Activated T-helper 1 cell treated with Interleukin-2 at 50 U/mL for 16 hours (primary cell): ENCODE measurements around the gene HHIPL2.
"Not testable (repeated sequence)": the region's sequence is repeated elsewhere in the genome, so short reads cannot be mapped to it uniquely, and the experiment has no call there.

ENCODE experiments used
- DNase-seq: peaks from one replicate; pipeline ENCODE4 v3.0.0-alpha.2; 2020; ENCODE audit warnings: low read depth

Gene HHIPL2

DNA sequence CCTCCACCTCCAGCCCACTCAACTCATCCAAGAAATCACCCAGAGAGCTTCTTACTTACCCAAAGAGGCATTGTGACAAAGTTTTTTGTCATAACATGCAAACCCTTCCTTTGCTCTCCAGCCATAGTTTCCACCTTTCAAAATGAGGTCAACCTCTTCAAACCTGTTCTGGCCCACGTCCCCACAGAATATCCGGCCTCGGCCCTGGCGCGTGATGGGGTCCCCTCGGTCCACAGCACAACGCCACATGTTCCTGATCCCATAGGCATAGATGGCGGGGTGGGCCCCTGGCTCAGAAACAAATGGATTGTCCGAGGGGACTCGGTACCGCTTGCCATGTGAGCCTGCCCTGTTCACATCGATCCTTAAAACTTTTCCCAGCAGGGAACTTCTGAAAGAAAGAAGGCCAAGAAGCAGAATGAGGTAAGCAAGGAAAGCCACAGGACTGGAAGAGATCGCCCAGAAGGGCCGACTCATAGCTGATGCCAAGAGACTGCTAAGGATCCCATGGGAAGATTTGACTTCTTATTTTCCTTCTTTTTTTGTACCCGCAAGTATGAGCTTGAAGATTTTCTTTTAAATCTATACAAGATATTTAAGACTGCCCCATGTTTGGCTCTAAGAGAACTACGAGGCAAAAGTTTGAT is 7.8 kb downstream of the HHIPL2 start:
- DNase-seq = no peak

DNA sequence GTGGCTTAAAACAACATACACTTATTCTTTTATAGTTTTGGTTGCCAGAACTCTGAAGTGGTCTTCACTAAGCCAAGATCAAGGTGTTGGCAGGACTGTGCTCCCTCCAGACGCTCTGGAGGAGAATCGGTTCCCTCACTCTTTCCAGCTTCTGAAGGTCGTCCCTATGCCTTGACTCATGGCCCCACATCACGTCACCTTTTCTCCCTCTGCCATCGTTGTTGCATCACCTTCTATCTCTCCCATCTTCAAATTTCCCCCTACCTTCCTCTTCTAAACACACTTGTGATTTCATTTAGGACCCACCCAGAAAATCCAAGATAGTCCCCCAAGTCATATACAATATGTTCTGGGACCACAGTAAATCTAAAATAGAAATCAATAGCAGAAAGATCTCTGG is 12.4 kb downstream of the HHIPL2 start:
- DNase-seq = no peak

- no peak for DNase-seq
Measured at GRCh38 chr1:222530852-222531251, 17.1 kb downstream of the HHIPL2 start.

- no peak for DNase-seq
Measured at GRCh38 chr1:222529916-222530315, 18.0 kb downstream of the HHIPL2 start.

- no peak for DNase-seq
Measured at GRCh38 chr1:222529181-222529580, 18.7 kb downstream of the HHIPL2 start.

DNA sequence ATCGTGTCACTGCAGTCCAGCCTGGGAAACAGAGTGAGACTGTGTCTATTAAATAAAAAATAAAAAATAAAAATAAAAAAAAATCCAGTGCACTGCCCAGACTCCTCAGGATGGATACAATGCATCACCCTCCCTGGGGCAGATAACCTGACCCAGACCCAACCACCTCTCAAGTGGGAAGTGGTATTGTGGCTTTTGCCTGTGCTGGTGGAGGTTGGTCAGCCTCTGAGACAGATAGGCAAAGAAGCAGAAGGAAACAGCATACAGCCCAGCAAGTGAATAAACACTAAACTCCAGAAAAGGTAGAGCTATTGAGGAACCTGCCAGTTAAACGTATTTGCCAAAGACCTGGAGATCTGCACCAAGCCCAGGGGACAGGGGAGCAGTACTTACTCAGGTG is 22.0 kb downstream of the HHIPL2 start:
- DNase-seq = no peak

DNA sequence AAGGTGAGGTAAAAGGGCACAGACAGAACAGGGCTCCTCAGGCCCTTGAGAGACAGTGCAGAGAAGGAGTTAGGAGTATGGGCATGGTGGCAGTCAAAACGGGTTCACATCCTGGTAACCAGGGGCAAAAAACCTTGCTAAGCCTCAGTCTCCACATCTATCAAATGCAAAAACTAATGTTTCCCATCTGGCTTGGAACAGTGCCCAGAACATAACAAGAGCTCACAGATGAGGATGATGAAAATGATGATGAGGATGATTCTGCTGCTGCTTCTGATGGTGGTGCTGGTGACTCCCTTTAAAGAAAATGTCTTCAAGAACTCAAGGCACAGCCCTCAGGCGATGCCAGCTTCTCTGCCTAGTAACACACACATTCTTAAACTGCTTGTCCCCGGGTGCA is 24.1 kb downstream of the HHIPL2 start:
- no peak for DNase-seq

DNA sequence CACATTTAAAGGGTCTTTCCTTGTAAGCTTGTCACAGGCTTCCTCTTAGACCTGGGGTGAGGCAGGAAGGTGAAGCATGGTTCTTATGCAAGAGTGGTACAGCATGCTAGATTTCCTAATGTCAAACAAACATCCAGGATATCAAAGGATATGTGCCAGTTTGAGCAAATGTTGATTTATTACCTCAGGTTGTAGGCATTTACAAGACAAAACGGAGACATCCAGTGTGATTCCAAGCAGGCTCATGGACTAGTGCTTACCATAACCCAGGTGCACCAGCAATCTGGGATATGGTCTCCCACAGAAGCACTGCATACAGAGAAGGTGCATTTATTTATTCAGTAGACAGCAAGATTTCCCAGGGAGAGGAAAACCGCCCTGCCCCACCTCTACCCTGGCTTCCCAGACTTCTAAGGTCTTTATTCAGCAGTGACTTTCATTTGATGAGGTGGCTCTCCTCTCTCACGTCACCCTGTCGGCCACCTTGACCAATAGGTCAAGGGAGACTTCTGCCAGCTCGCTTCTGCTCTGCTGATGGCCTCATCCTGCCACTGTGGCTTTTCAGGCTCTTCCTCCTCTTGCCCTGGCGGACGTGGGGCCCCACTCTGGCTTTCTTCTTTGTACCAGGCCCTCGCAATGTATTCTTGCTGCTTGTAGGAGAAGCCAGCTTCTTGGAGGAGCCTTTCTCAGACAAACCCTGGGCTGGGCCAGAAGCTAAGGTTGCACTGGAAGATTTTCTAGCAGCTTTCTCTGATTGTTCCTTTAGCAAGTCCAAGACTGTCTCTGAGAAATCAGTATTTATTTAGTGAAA is 25.6 kb downstream of the HHIPL2 start:
- no peak for DNase-seq

DNA sequence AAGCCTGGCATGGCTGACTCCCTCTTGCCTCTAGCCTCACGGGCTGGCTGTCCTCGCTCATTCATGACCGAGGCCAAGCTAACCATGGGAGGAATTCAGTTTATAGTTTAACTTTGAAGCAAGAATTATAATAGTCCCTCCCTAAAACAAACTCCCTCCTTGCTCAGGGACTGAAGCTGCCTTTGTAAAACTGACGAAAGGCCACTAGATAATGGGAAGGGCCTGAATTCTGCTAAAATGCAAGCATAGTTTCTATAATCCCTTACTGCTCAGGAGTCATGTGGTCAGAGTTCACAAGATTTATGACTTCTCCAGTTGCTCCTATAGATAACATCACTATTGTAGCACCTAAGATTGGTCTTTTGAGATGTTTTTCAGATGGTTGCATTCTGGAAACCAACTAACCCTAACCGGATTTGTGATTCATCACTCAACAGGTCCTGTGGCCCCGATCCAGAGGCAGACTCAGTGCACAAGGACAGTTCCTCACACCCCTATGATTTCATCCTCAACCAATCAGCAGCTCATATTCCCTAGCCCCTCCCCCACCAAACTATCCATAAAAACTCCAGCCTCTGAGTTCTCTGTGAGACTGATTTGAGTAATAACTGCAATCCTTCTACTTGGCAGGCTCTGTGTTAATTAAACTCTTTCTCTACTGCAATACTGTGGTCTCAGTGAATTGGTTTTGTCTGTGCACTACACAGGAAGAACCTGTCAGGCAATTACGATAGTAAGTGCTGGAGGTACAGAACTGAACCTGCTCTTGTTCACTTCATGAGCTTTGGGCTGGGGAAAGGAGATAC is 26.4 kb downstream of the HHIPL2 start:
- DNase-seq = no peak

DNA sequence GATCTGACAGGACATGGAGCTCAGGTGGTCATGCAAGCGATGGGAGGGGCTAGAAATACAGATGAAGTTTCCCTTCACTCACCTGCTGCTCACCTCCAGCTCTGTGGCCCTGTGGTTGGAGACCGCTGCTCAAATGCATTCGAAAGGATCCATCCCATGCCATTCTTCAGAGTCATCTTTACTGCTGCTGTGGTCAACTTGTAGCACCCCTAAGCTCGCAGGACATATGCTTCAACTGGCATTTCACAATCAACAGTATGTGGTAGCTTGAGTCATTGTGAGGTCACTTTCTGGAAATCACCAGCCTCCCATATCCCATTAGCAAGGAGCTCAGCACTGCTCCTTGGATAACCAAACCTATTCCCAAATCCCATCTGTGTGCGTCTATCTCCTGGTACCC is 58.4 kb downstream of the HHIPL2 start:
- DNase-seq = not testable (repeated sequence)

DNA sequence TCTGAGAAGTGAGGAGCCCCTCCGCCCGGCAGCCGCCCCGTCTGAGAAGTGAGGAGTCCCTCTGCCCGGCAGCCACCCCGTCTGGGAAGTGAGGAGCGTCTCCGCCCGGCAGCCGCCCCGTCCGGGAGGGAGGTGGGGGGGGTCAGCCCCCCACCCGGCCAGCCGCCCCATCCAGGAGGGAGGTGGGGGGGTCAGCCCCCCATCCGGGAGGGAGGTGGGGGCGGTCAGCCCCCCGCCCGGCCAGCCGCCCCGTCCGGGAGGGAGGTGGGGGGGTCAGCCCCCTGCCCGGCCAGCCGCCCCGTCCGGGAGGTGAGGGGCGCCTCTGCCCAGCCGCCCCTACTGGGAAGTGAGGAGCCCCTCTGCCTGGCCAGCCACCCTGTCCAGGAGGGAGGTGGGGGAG is 60.1 kb downstream of the HHIPL2 start:
- DNase-seq = not testable (repeated sequence)

- not testable (repeated sequence) for DNase-seq
Measured at GRCh38 chr1:222484005-222484404, 63.9 kb downstream of the HHIPL2 start.

DNA sequence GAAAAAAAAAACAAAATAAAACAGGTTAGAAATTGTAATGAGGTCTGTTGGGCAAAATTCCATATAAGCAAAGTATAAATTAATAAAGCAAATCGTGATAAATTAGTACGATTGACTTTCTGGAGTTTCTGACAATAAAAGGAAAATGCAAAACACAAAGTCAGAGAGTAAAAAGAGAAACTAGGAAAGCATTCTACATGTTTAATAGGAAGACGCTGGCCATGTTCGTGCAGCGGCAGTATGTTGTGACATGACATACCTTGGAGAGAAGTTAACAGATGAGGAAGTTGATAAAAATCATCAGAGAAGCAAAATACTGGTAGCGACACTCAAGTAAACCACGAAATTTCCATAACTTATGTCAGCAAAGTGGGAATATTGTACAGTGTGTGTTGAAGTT is 68.3 kb downstream of the HHIPL2 start:
- not testable (repeated sequence) for DNase-seq

GRCh38 chr1:222476436-222476835 is 71.5 kb downstream of the HHIPL2 start:
- not testable (repeated sequence) for DNase-seq

- not testable (repeated sequence) for DNase-seq
Measured at GRCh38 chr1:222473717-222474116, 74.2 kb downstream of the HHIPL2 start.

- DNase-seq = not testable (repeated sequence)
Measured at GRCh38 chr1:222472776-222473540, 74.9 kb downstream of the HHIPL2 start.
